Testis (tissue), 2 donors: Measurements from ENCODE around the gene DPYD.

Experiments used
- CTCF ChIP-seq, 3 experiments: fragments of 450-650 bp in 2 of 3; fragments of 200-600 bp in 1 of 3; sonication (generic) in 1 of 3; IDR thresholded peaks; one replicate each; pipeline ENCODE4 v1.5.1; 2016 to 2019; ENCODE audit warnings: antibody characterized with exemption in 3 of 3, mild to moderate bottlenecking in 2 of 3, moderate library complexity in 1 of 3
- POLR2A ChIP-seq: fragments of 450-650 bp; IDR thresholded peaks from one replicate; pipeline ENCODE4 v1.6.1; 2017; ENCODE audit warnings: antibody characterized with exemption, mild to moderate bottlenecking, moderate library complexity

DNA sequence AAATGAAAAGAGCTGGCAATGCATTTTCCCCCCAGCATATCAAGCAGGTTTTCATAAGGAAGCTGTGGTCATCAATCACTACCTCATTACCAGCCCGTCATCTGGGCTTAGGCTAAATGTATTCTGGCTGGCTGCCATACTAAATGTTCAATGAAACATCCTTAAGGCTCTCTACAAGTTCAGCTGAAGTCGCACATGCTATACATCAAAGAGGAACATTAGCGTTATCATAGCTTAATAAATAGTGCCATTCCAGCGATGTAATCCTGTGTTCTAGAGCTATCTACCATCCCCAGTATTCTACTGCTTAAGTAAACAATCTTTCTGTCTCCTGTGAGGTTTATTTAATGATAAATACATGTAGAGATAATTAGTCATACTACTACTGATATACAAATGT, 288.8 kb downstream of the DPYD start:
- TF ChIP-seq CTCF (IDR thresholded peaks at IDR 0.05) (no peak), POLR2A (no peak)
